Suprapubic skin (tissue), 3 donors: Measurements from ENCODE around the gene TAC3.

Experiments
- CTCF ChIP-seq, 2 donors: fragments of 200-600 bp in 1 of 2; fragments of 450-650 bp in 1 of 2; sonication (generic) in 1 of 2; IDR thresholded peaks; one replicate each; pipeline ENCODE4 v1.5.1; 2016 to 2019; ENCODE audit warnings: antibody characterized with exemption in 2 of 2, mild to moderate bottlenecking in 1 of 2, moderate library complexity in 1 of 2
- POLR2A ChIP-seq, 2 donors: fragments of 450-650 bp; IDR thresholded peaks; one replicate each; pipeline ENCODE4 v1.6.1; 2017; ENCODE audit warnings: antibody characterized with exemption in 2 of 2, mild to moderate bottlenecking in 2 of 2, moderate library complexity in 2 of 2

- TF ChIP-seq POLR2A (IDR thresholded peaks at IDR 0.05), result no peak
- no peak for TF ChIP-seq CTCF (IDR thresholded peaks at IDR 0.05)
These were observed 20.9 kb upstream of the TAC3 start for GRCh38 chr12:57037264-57037663.
